GM20000 (cell line): Measurements from ENCODE around the gene ACOT11.

Source experiments
- DNase-seq: peaks from one replicate; pipeline ENCODE4 v3.0.0; 2012; ENCODE audit warnings: low spot score
- TF ChIP-seq, protein P1 (sequence below): IDR thresholded peaks from 2 replicates; pipeline ENCODE4 v1.5.1; 2012; ENCODE audit warnings: mild to moderate bottlenecking, control low read depth; ENCODE audit errors: extremely low read depth, missing control alignments

Gene ACOT11

DNA sequence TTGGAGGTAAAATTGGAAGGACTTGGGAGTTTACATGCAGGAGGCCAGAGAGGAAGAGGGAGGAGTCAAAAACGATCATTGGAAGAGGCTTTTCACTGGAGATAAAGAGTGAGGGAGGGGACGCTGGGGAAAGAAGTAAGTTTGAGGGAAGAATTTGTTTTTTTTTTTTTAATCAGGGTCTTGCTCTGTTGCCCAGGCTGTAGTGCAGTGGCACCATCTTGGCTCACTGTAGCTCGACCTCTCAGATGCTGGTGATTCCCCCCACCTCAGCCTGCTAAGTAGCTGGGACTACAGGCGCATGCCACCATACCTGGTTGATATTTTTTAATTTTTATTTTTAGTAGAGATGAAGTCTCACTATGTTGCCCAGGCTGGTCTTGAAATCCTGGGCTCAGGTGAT is 92.3 kb downstream of the ACOT11 start:
- DNase-seq, result no peak
- TF ChIP-seq, protein P1, sequence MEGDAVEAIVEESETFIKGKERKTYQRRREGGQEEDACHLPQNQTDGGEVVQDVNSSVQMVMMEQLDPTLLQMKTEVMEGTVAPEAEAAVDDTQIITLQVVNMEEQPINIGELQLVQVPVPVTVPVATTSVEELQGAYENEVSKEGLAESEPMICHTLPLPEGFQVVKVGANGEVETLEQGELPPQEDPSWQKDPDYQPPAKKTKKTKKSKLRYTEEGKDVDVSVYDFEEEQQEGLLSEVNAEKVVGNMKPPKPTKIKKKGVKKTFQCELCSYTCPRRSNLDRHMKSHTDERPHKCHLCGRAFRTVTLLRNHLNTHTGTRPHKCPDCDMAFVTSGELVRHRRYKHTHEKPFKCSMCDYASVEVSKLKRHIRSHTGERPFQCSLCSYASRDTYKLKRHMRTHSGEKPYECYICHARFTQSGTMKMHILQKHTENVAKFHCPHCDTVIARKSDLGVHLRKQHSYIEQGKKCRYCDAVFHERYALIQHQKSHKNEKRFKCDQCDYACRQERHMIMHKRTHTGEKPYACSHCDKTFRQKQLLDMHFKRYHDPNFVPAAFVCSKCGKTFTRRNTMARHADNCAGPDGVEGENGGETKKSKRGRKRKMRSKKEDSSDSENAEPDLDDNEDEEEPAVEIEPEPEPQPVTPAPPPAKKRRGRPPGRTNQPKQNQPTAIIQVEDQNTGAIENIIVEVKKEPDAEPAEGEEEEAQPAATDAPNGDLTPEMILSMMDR, result no peak

- DNase-seq, result no peak
- TF ChIP-seq, protein P1, result no peak
These were observed 93.1 kb downstream of the ACOT11 start, which contains the start of gene MROH7 for GRCh38 chr1:54640863-54641836. TSS of gene MROH7 (plus strand) at chr1:54641786. CDS start at chr1:54652927, 11,141 bp downstream.

DNA sequence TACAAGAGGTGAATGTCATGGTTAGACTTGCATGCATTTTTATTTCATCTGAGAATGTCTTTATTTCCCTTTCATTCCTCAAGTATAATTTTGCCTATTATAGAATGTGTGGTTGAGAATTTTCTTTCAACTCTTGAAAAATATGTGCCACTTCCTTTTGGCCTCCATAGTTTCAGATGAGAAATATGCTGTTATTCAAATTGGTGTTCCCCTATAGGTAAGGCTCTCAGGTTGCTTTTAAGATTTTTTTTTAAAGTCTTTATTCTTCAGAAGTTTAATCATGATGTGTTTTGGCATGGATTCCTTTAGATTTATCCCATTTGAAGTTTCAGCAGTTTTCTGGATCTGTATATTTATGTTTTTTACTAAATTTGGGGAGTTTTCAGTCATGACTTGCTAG is 95.7 kb downstream of the ACOT11 start:
- no peak for DNase-seq
- TF ChIP-seq, protein P1, result no peak

GRCh38 chr1:54645806-54646676 is 98.0 kb downstream of the ACOT11 start:
- TF ChIP-seq, protein P1, result no peak

GRCh38 chr1:54649130-54649898 is 101.3 kb downstream of the ACOT11 start:
- TF ChIP-seq, protein P1, result no peak
- DNase-seq, result no peak

More at GRCh38 chr1:54645806-54646676, 98.0 kb downstream of the ACOT11 start:
- no peak for DNase-seq

DNA sequence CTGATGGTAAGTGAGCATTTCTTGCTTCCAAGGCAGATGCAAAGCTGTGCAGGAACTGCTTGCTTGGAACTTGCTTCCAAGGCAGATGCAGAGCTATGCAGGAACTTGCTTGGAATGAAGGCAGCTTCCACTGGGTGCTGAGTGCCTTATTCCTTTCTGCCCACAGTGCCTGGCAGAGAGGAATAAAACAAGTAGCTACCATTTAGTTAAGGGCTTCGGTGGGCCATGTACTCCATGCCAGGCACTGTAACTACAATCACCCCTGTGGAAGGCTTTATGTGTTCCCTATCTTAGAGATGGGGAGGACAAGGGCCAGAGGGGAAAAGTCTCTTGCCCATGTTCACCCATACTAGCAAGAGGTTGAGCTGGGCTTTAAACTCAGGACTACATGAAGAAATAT is 101.9 kb downstream of the ACOT11 start:
- TF ChIP-seq, protein P1, result no peak
- no peak for DNase-seq
